Measurements from ENCODE around the gene NR3C1. TPM values are rescaled to one million over a fixed set of nuclear protein-coding genes. Genes with fewer than 3 reads are reported as not detected.
A peak's percentile ranks its signal among the peaks of the same experiment; 100 is the strongest.

The NR3C1 gene
- polyA plus RNA-seq (ENCODE audit: insufficient read length in 10 of 10), result 10 to 100 TPM; 60.0 to 79.2 (median 69.1) TPM
- long read RNA-seq, donor 1, full-length matches to known transcripts, result 4 of 9 reads
- long read RNA-seq, donor 1, partial matches to known transcripts, result 5 of 9 reads
- long read RNA-seq, donor 1, other reads (novel, unspliced or antisense), result 0 of 9 reads
- long read RNA-seq, donor 2, full-length matches to known transcripts, result 6 of 14 reads
- long read RNA-seq, donor 2, partial matches to known transcripts, result 8 of 14 reads
- long read RNA-seq, donor 2, other reads (novel, unspliced or antisense), result 0 of 14 reads
- long read RNA-seq, donor 3, result 0 reads
- long read RNA-seq, donor 4, full-length matches to known transcripts, result 4 of 15 reads
- long read RNA-seq, donor 4, partial matches to known transcripts, result 11 of 15 reads
- long read RNA-seq, donor 4, other reads (novel, unspliced or antisense), result 0 of 15 reads
- long read RNA-seq, donor 5, full-length matches to known transcripts, result 9 of 22 reads
- long read RNA-seq, donor 5, partial matches to known transcripts, result 13 of 22 reads
- long read RNA-seq, donor 5, other reads (novel, unspliced or antisense), result 0 of 22 reads
- long read RNA-seq, donor 6, full-length matches to known transcripts, result 5 of 5 reads
- long read RNA-seq, donor 6, partial matches to known transcripts, result 0 of 5 reads
- long read RNA-seq, donor 6, other reads (novel, unspliced or antisense), result 0 of 5 reads
- long read RNA-seq, donor 7, full-length matches to known transcripts, result 8 of 8 reads
- long read RNA-seq, donor 7, partial matches to known transcripts, result 0 of 8 reads
- long read RNA-seq, donor 7, other reads (novel, unspliced or antisense), result 0 of 8 reads
- long read RNA-seq, donor 8, full-length matches to known transcripts, result 2 of 2 reads
- long read RNA-seq, donor 8, partial matches to known transcripts, result 0 of 2 reads
- long read RNA-seq, donor 8, other reads (novel, unspliced or antisense), result 0 of 2 reads
- long read RNA-seq, donor 9, full-length matches to known transcripts, result 2 of 2 reads
- long read RNA-seq, donor 9, partial matches to known transcripts, result 0 of 2 reads
- long read RNA-seq, donor 9, other reads (novel, unspliced or antisense), result 0 of 2 reads

DNA sequence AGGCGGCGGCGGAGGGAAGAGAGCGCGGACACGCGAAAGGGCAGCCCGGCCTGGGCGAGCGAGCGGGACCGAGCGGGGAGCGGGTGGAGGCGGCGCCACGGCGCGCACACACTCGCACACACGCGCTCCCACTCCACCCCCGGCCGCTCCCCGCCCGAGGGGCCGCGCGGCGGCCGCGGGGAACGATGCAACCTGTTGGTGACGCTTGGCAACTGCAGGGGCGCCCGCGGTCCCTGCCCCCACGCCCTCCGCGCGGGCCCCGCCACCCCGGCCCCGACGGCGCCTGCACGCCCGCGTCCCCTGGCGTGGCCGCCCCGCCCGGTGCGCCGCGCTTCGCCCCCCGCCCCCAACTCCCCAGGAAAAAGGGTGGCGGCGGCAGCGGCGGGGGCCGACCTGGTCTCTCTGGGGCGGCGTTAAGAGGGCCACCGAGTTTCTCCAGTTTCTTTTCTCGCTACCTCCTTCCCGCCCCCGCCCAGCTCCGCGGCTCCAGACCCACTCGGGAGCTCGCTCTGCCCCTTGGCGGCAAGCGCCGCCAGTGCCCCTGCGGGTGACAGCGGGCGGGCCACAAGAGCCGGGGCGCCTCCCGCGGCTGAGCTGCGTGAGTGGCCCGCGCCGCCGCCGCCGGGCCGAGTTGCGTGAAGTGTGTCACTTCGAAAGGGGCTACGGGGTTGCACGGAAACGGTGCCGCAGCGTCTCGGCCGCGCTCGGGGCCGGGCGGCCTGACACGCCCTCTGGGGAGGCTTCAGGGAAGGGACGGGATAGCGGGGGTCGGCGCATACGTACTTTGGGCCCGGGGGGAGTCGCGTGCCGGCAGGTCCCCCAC lies at the start of gene NR3C1:
TSS of gene NR3C1 (minus strand) at position 94 of the 823 bp plus-strand sequence. CDS start 2,847 bp downstream, outside the sequence.
- DNase-seq, result peak; percentile 88 to 96 (median 92)

GRCh38 chr5:143449772-143450171 lies 46.3 kb upstream of the NR3C1 start:
- no peak for DNase-seq

GRCh38 chr5:143448518-143448917 lies 45.0 kb upstream of the NR3C1 start:
- DNase-seq, result no peak

DNA sequence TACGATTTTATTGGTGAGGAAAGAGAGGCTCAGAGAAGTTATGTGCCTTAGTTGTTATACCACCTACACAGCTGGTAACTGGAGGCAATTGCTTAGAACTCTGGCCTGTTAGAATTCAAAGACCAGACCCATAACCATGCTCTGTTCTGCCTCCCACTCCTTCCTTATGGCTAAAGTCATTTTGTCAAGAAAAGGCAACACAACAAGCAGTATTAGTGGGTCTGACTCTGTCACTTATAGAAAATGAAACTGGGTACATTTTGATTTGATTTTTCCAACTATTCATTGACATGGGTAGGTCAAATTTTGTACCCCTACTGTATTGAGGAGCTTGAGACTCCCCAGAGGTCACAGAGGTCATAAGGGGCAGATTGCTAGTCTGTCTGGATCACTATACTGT lies 44.5 kb upstream of the NR3C1 start:
- no peak for DNase-seq

DNA sequence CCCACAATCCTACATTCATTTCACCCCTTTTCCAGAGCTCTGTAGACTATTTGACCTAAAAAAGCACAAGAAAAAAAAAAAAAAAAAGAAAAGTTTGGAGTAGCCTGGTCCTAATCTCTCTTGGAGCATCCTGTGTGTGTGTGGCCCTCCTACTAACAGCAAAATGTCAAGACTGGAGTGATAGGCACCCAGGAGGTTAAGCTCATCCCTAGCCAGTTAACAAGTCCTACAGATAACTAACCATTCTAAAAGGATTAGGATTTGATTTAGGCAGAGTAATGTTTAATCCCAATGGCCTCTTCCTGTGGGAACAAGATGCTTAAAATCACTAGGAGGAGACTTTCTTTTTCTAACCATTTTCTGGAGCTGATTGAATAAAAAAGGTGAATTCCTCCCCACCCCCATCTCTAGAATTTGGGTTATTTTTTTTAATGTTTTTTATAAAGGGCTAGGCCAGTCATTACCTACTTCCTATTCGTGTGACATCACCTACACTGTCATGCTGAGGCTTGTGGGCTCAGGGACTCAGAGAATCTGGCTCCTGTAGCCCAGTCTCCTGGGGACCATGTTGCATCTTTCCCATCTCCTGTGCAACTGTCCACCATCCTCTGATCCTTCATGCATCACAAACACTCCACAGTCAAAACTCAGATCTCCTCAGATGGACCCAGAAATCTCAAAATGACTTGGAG lies 43.2 kb upstream of the NR3C1 start:
- DNase-seq, result no peak

DNA sequence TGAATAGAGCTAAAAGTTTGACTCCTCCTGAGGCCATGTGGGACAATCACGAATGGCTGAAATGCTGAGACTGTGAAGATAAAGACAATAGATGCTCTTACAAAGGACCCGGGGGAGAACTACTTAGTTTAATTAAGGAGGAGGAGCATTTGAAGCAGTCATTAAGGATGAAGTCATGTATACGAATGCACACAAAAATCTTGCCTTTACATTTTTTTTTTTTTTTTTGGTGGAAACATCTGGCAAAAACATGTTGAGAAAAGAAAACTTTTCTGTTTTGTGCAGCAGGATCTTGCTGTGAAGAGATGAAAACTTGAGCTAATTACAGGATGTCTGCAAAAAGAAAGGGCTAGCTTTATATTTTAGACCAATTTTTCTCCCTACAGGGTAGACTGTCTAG lies 42.3 kb upstream of the NR3C1 start:
- DNase-seq, result peak in 1 of 3 donors; percentile 50

GRCh38 chr5:143443330-143443729 lies 39.8 kb upstream of the NR3C1 start:
- DNase-seq, result no peak

GRCh38 chr5:143442385-143442784 lies 38.9 kb upstream of the NR3C1 start:
- DNase-seq, result no peak

- DNase-seq, result no peak
Measured at GRCh38 chr5:143440448-143441115, 37.1 kb upstream of the NR3C1 start.

GRCh38 chr5:143437666-143438273 lies 34.3 kb upstream of the NR3C1 start:
- no peak for DNase-seq

- no peak for DNase-seq
Measured at GRCh38 chr5:143436871-143437270, 33.4 kb upstream of the NR3C1 start.

DNA sequence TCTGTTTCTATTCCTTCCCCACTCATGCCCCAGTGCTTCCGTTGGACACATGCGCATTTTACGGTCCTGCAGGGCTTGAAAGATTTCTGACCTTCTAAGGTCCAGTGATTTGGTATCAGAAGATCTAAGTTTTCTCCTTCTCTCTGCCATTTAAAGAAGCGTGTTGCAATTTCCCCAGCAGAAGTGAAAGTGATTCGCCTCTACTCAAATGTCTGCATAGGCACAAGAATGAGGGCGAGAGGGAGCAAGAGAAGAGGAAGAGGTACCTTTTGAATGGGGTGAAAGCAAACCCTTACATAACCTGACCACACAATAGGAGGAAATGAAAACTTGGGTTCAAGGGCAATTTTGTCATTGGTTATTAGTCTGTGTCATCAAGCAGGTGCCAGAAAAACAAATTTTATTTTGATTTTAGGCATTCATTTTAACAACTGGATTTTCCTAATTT lies 31.7 kb upstream of the NR3C1 start:
- peak in 2 of 3 donors; percentile 30 to 49 for DNase-seq

- DNase-seq, result peak in 2 of 3 donors; percentile 11 to 23
Measured at GRCh38 chr5:143434261-143435209, 31.0 kb upstream of the NR3C1 start.

GRCh38 chr5:143433670-143434069 lies 30.2 kb upstream of the NR3C1 start:
- DNase-seq, result no peak

DNA sequence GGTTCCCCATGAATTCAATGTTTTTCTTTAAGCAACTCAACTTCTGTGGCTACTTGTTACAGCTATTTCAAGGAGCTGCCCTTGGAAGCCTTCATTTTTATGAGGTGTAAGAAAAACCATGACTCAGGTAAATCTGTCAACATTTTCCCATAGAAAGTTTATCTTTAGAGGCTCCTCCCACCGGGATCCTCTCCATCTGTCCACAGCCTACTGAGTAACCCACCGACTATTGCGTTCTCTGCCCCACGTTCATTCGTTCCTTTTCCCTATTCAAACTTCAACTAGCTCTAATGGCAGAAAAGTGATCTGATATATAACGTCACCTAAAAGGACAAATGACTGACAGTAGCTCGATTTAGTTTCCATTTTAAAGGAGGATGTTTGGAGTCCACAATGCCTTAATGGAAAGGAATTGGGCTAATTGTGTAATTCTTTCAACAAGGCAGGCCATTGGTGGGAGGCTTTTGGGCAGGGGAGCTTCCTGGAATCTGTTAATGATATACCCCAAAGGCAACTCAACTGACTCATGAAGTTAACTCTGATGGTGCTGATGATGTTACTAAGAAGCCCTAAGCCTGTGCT lies 29.3 kb upstream of the NR3C1 start:
- no peak for DNase-seq

DNA sequence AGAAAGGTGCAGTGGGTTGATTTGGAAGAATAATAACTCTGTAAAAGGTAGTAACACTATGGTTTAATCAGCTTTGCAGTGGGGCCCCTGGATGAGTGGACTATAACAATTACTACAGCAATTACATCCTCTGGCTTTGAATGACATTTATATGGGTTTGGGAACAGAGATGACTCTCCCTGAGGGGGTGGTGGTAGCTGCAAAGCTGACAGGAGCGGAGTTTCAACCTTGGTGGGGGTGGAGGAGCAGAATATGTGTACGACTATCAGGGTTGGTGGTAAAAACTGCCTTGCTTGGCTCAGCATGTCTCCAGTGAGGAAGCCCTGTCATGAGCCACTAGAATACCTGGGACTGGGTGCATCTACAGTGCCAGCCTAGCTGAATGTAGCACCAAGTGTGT lies 28.3 kb upstream of the NR3C1 start:
- DNase-seq, result no peak

DNA sequence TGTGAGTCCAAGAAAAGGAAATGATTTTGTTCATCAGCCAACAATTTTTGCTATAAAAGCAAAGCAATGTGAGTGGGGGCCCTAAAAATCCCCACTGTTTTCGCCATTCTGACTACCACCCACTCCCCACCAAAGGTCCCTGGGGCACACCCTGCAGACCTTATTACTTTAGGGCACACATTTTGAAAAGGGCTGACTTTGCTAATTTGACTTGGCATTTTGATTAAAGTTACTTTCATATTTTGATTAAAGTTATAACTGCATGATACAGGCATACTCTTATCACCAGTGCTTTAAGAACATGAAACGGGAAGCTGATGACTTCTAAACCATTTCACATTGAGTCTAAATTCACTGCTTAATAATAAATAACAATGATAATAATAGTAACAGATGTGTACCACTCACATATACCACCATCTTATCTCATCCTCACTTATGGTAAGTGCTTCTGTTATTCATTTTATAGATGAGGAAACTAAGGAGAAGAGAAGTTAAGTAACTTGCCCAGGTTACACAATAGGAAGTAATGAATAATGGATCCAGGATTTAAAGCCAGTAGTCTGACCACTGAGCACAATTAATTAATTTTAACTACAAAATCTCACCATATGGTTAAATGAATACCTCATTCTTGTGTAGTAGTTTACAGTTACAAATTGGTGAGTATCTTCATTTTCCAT lies 25.4 kb upstream of the NR3C1 start:
- DNase-seq, result no peak
